UCSD-AML1 (cell line): ENCODE data around the gene ZNF396.
A peak's percentile ranks its signal among the peaks of the same experiment; 100 is the strongest.

Experiments
- DNase-seq: peaks from one replicate; lab custom pipeline; 2025; ENCODE audit not compliant: unreplicated experiment; lab: John Stamatoyannopoulos, UW

The ZNF396 gene

DNA sequence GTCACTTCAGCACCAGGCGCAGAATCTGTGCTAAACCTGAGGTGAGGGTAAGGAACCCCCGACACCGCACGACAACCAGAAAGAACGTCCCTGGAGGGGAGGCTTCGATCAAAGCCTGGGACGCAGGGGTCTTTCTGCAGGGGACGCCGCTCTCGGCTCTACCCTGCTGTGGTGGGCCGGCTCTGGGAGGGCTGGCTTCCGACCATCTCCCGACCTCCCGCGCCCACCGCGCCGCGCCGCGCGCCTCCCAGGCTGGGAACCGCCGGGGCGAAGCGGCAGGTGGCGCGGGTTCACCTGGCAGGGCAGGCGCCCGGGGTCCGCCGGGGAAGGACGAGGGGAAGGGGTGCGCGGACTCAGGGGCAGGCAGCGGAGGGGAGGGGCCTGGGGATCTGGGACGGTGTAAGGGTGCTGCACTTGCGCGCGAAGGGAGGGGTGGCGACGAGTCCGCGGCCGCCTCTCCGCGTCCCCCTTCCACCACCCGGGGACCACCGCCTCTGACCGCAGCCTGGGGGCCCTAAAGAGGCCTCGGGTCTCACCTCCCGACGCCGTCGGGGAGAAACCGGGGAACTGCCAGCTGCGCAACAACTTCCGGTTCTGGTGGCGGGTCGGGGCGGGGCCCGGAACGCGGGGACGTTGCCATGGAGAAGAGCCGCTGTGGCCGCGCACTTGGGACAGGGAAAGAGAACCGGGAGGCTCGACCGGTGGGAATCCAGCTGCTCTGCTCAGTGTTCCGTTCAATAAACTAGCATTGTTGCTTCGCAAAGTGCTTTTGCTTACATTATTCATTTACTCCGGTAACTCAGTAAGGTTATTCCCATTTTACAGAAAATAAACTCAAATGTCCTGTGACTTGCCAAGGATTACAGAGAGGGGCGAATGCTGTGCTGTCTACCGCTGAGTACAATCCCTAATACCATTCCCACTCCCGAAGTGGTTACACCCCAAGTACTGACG lies at the start of gene ZNF396:
TSS of gene ZNF396 (minus strand) at position 596 of the 954 bp plus-strand sequence. CDS start 3,045 bp downstream, outside the sequence.
- peak; percentile 62 for DNase-seq

DNA sequence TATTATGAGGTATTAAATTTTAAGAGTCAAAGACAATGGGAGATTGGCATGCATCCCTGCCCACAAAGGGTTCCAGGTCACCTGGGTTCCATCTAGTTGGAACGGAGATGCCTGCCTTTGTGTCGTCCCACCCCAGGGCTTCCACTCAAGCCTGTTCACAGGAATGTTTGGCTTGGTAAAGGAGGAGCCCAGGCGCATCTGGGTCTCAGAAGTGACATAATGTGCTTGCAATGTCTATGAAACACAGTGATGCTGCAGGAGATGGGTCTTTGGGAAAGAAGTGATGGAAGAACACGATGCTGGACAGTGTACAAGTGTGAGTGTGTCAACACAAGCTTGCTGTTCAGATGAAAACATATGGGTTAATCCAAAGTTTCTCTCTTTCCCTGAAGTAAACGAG lies 49.6 kb upstream of the ZNF396 start:
- no peak for DNase-seq

DNA sequence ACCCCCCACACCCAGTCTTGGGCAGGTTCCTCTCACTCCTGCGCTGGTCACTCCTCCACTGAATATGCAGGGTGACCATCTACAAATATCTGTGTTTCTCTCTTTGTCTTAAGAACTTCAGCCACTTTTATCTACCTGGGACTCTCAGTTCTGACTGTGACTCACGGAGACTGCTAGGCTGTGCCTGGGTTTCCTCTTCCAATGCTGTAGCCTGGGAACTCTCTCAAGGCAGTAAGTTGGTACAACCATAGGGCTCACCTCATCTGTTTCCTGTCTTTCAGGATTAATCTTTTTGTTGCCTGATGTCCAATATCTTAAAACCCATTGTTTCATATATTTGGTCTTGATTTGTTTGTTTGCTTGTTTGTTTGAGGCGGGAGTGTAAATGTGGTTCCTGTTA lies 47.2 kb upstream of the ZNF396 start:
- no peak for DNase-seq

DNA sequence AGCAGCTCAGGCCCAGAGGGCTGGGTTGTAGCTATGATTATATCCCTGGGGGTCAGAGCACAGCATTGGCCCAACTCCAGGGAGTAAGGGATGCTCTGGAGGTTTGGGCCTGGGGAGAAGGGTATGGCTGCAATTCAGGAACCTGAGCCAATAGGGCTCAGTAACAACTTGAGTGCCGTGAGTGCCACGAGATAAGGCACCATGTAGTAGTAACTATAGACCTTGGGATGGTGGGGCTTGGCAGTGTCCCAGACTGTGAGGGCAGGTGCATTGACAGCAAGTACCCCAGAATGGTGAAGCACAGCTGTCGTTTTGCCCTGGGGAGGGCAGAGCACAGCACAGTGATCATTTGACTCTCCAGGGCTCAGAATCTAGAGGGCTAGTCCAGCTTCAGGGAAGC lies 45.1 kb upstream of the ZNF396 start:
- DNase-seq, result no peak

DNA sequence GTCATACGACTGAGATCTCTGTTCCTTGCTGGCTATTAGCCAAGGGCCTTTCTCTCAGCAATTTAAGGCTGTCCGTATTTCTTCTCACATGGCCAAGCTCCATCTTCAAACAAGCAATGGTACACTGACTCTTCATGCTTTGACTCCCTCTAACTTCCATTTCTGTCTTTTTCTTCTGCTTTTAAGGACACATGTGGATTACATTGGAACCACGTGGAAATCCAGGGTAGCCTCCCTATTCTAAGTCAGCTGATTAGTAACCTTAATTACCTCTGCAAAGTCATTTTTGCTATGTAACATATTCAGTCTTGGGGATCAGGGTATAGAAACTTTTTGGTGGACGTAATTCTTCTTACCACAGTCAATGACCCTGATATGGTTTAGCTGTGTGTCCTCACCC lies 41.5 kb upstream of the ZNF396 start:
- DNase-seq, result no peak

DNA sequence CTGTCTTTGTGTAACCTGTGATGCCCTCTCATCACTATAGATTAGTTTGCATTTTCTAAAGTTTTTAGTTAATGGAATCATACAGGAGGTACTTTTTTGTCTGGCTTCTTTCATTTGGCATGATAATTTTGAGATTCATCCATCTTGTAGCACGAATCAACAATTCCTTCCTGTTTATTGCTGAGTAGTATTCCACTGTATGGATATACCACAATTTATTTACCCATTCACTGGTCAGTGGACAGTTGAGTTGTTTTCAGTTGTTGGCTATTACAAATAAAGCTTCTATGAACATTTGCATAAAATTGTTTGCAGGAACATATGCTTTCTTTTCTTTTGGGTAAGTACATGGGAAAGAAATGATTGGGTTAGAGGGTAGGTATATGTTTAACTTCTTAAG lies 40.1 kb upstream of the ZNF396 start:
- no peak for DNase-seq

DNA sequence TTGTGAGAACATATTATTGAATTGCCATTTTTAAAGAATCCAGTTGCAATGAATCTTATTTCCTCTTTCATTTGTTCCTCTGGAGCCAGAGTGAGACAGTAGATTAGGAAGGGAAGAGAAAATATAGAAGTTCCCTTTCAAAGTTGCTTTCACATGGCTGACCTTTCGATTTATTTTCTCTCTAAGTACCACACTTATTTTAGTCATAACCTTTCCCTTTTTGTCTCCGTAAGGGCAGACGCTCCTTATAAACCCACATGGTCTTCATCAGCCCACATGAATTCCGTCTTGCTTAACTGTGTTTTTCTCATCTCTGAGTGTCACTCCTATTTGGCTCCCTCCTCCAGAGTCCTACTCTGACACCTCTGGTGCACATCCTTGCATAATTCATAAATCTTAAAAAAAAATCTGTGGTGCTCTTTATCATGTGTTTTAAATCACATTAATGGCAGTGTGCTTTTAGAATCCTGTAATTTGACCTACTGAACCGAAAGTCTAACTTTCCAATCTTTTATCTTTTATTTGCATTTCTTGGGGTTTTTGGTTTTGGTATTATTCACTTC lies 38.5 kb upstream of the ZNF396 start:
- no peak for DNase-seq

DNA sequence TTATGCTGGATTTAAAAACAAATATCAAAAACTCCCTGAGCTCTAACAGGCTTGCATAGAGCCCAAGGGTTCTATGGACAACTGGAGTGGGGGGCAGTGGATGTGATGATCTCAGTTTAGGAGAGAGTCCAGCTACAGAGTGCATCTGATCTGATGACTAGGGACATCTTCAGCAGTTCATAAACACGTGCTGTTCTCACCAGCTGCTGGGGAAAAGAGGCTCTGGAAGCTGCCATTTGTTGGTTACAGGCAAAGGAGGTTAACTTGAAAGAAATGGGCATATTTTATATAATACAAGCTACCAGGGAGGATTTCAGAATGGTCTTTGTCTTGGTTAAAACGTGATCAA lies 36.0 kb upstream of the ZNF396 start:
- DNase-seq, result no peak

DNA sequence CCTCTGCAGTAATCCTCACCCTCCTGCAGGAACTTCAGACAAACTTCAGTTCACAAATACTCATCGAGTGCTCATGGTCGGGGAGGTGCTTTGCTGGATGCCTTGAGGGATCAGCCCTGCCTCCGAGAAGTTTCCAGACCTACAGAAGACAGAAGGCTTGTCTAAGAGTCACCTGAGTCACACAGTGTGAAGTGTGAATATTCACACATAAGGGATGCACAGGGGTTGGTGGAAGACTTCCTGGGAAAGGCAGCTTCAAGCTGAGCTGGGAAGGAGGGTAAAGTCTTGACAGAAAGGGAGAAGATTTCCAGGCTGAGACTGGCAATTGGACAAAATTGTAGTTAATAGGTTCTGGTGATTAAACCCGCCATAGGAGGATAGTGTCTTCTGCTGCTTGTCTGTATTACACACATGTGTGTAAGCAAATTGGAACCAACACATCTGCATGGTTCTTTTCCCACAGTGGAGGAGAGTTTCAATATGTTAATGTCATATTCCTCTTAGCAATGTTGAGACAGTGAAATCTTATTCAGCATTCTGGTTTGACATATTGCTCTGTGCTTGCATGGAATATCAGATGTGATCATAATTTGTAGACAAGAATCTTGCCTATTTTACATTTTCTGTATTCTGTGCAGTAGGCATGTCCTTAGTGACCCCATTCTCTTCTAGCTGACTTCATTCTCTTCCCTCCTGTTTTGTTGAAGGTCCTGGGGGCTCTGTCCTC lies 34.7 kb upstream of the ZNF396 start:
- DNase-seq, result no peak

DNA sequence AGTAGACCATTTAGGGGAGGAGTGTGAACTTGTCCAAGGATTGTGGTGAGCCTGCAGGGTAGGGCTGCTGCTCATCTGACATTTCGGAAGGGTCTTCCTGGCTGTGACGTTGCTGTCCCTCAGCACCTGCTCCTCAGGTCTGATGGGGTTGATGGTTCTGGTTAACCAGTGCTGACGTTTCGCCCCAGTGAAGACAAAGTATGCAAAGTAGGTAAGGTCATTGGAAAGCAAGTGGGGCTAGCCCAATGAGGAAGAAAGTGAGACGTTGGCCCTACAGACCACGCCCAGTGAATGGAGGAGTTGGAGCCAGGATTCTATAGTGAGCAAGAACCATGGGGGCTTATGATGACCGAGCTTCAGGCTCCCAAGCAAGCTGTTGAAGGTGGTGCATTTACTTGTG lies 33.4 kb upstream of the ZNF396 start:
- no peak for DNase-seq

DNA sequence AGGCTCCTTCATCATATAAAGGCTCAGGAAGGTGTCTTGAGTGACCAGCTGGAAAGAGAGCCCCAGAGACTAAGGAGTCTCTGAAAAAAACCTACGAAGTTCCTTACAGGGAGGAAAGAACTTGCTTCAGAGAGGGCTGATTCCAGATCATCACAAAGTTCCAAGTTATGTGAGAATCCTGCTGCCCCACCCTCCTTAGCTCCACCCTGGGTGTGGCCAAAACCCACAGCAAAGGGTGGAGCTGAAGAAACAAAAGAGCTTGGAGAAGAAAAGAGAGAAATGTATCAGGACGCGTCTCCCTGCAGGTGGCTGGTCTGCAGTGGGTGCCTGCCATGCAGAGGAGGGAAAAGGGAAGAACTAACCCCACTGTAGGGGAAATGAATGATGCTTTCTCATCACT lies 32.8 kb upstream of the ZNF396 start:
- no peak for DNase-seq

DNA sequence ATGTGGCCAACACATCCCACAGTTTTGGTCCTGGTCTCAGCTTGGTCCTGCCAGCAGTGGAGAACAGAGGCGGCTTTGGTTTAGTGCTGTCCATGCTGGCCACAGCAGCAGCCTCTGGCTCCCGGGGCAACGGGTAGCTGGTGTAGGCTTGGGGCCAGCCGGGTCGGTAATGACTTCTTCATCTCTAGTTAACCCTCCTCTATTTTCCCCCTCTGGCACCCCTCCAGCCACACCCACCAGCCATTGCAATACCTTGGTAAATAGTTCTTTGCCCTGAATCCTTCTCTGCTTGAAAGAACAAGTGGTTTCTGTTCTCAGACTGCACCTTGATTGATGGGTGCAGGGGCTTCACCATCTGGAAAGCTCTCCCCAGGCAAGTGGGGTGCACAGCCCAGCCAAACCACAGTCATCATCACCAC lies 31.7 kb upstream of the ZNF396 start:
- DNase-seq, result no peak

DNA sequence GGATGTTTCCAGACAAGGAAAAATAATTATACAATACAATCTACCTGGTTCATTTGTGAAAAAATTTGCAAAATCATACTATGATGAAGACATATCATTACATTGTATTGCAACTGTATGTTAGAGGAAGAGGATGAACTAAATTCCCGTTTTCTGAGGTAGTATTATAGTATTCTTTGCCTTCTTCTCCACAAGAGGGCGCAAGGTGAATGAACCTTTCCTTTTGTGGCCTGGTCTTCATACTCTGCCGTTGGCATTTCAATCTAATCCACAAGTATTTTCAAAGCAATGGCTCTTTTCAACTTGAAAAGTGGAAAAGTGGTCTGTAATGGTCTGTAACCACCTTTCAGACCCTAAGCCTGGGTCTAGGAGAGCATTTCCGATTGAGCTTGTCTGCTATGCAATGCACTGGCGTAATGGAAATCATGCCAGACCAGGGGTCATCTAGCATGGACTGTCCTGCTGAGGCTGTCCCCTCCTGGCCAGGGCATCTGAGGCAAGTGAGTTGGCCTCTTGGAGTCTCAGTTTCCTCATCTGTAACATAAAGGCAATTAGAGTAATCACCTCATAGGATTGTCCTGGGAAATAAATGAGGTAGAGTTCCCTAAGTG lies 30.8 kb upstream of the ZNF396 start:
- DNase-seq, result no peak

DNA sequence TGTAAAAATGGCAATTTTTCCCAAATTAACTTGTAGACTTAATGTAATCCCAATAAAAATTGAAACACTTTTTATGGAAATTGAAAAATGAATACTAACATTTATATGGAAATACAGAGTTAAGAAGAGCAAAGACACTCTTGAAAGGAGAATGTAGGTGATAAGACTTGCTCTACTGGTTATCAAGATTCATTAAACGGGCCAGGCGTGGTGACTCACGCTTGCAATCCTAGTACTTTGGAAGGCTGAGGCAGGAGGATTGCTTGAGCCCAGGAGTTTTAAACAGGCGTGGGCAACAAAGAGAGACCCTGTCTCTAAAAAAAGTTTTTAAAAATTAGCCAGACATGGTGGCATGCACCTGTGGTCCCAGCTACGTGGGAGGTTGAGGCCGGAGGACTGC lies 29.5 kb upstream of the ZNF396 start:
- no peak for DNase-seq

DNA sequence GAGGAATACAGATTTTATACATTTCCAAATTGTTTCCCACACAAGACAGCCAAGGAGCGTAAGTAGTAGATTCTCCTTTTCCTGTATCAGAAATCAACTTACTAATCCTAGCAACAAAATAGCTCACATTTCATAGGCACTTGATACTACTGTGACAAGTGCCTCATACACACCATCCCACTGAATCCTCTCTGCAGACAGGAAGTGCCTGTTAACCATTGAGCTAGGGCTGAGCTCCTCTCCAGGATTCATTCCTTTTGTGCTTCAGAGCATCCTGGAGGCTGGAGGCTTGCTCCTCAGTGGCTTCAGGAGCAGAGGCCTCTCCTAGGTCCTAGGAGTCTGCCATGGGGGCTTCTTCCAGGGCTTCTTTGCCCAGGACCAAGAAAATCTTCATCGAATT lies 20.8 kb upstream of the ZNF396 start:
- DNase-seq, result no peak

DNA sequence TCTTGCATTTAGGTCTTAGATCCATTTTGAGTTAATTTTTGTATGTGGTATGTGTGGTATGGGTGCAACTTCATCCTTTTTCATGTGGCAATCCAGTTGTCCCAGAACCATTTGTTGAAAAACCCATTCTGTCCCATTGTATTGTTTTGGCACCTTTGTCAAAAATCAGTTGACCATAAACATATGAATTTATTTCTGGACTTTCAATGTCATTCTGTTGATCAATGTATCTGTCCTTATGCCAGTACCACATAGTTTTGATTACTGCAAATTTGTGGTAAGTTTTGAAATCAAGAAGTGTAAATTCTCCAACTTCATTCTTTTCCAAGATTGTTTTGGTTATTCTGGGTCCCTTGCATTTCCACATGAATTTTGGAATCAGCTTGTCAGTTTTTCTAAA lies 16.6 kb upstream of the ZNF396 start:
- no peak for DNase-seq

DNA sequence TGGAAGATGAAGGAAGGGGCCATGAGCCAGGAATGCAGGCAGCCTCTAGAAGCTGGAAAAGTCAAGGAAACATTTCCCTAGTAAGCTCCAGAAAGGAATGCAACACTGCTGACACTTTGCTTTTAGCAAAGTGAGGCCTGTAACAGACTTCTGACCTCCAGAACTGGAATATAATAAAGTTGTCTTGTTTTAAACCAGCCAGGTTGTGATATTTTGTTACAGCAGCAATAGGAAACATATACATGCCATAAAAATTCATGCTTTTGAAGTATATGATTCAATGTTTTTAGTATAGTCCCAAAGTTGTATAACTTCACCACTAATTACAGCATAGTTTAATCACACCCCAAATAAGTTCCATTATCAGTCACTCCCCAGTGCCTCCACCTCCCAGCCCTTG lies 15.2 kb upstream of the ZNF396 start:
- no peak for DNase-seq

DNA sequence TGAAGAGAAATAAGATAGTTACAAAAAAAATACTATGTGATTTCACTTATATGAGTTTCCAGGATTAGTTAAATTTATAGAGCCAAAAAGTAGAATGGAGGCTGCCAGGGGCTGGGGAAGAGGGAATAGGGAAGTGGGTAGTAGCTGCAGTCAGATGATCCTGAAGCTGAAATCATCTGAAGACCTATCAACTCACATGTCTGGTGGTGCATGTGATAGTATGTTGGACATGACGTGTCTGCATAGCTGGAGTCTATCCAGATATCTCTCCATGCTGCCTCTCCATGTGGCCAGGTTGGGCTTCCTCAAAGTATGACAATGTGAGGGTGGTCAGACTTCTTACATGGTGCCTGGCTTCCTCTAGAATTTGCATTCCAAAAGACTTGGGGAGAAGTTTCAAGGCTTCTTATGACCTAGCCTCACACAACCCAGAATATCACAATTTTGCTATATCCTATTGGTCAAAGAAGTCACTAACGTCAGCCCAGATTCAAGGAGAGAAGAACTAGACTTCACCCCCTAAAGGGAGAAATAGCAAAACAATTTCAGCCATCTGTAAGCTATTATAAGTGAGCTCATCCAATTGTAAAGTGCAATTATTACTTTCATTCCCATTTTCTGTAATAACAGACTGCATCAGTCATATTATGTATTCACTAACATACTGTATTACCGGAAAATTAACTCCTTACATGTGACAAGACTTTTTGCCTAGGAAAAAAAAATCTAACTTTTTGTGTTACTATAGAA lies 14.0 kb upstream of the ZNF396 start:
- no peak for DNase-seq

DNA sequence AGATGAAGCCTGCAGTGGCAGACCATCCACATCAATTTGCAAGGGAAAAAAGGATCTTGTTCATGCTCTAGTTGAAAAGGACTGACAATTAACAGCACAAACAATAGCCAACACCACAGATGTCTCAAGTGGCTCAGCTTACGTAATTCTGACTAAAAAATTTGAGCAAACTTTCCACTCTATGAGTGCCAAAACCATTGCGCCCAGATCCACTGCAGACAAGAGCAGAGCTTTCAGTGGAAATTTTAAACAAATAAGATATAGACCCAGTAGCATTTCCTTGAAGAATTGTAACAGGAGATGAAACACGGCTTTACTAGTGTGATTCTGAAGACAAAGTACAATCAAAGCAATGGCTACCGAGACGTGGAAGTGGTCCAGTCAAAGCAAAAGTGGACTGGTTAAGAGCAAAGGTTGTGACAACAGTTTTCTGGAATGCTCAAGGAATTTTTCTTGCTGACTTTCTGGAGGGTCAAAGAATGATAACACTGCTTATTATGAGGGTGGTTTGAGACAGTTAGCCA lies 12.0 kb upstream of the ZNF396 start:
- DNase-seq, result no peak

DNA sequence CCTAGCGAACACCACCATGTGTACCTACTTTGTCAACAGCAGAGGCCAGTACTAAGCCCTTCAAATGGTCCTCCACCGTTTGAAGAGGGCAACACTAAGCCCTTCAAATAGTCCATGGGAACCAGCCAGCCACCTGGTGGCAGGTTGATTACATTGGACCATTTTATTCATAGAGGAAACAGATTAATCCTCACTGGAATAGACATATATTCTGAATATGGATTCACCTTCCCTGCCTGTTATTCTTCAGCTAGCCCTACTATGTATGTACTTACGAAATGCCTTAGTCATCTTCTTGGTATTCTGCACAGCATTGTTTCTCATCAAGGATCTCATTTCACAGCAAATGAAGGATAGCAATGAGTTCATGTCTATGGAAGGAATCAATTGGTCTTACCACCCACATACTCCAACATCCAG lies 10.0 kb upstream of the ZNF396 start:
- no peak for DNase-seq
